ENCODE measurements around the gene ACYP2.
"Not testable (repeated sequence)": the region's sequence is repeated elsewhere in the genome, so short reads cannot be mapped to it uniquely, and the experiment has no call there.

ACYP2 gene

GRCh38 chr2:54097124-54097523 lies 18.3 kb upstream of the ACYP2 start:
- in situ Hi-C loops (cut with MboI; ENCODE audit: low sequenced_read_pairs) = no loop called here

- in situ Hi-C loops (cut with MboI; ENCODE audit: low sequenced_read_pairs) = no loop called here
Observed at GRCh38 chr2:54099370-54099769, 16.0 kb upstream of the ACYP2 start.

DNA sequence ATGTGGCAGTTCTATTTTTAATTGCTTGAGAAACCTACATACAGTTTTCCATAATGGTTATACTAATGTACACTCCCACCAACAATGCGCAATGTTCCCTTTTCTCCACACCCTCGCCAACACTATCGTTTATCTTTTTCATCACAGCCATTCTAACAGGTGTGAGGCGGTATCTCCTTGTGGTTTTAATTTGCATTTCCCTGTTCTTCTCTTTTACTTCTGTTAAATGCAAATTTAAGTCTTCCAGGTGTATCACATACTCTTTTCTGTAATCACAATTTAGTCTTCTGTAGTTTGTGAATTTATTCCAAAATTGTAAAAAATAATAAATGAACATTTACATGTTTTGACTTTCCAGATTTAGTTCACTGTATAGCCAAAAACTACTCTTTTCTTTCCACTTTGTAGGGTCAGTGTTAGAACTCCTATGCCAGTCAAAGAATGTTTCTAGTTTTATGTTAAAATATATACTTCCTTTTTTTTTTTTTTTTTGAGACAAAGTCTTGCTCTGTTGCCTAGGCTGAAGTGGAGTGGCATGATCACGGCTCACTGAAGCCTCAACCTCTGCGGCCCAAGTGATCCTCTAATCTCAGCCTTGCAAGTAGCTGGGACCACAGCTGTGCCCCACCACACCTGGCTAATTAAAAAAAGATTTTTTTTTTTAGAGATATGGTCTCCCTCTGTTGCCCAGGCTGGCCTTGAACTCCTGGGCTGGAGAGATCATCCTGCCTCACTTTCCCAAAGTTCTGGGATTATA lies 15.4 kb upstream of the ACYP2 start:
- in situ Hi-C loops (cut with MboI; ENCODE audit: low sequenced_read_pairs) = no loop called here

DNA sequence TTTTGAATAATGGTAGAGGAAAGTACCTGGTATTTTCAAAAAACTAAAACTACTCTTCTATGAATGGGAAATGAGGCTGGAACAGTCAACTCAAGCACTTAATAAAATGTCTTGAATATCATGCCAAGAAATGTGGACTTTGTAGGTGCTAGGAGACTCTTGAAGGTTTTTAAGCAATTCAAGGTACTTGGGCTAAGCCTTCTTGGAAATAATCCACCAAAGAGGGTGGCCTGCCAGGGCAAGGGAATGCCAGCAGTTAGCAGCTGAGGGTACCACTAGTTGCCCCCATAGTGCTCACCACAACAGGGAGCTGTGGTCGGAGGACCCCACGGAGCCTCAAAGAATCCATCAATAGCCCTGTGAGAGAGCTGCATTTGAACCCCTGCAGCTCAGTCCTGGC lies 14.6 kb upstream of the ACYP2 start:
- in situ Hi-C loops (cut with MboI; ENCODE audit: low sequenced_read_pairs) = no loop called here

GRCh38 chr2:54103454-54104314 lies 11.7 kb upstream of the ACYP2 start:
- in situ Hi-C loops (cut with MboI; ENCODE audit: low sequenced_read_pairs) = no loop called here

DNA sequence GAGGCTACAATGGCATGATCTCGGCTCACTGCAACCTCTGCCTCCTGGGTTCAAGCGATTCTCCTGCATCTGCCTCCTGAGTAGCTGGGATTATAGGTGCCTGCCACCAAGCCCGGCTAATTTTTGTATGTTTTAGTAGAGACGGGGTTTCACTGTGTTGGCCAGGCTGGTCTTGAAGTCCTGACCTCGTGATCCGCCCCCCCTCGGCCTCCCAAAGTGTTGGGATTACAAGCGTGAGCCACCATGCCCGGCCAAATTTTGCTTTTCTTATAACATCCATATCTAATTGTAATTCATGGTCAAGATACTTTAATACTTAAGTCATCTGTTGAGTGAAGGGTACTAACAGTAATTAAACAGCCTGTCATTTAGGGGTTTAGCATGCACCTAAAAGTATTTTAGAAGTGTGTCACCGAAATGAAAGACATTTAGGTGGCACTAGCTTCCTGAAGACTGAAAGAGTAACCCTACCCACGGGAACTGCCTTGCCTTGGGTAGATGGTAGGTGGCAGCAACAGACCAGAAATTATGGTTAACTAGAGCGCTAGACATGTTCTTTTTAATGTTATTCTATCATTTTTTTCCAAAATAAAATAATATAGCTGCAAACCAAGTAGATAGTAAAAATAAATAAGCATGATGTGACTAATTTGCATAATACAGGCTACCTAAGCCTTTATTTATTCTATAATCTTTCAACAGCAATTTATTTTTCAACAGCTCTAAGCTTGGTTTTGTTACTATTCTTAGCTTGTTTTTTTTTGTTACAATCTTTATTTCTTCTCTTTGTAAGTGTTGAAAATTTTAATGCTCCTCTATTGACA lies 8.6 kb upstream of the ACYP2 start:
- in situ Hi-C loops (cut with MboI; ENCODE audit: low sequenced_read_pairs) = no loop called here

- in situ Hi-C loops (cut with MboI; ENCODE audit: low sequenced_read_pairs) = no loop called here
Observed at GRCh38 chr2:54107455-54107764, 8.0 kb upstream of the ACYP2 start.

DNA sequence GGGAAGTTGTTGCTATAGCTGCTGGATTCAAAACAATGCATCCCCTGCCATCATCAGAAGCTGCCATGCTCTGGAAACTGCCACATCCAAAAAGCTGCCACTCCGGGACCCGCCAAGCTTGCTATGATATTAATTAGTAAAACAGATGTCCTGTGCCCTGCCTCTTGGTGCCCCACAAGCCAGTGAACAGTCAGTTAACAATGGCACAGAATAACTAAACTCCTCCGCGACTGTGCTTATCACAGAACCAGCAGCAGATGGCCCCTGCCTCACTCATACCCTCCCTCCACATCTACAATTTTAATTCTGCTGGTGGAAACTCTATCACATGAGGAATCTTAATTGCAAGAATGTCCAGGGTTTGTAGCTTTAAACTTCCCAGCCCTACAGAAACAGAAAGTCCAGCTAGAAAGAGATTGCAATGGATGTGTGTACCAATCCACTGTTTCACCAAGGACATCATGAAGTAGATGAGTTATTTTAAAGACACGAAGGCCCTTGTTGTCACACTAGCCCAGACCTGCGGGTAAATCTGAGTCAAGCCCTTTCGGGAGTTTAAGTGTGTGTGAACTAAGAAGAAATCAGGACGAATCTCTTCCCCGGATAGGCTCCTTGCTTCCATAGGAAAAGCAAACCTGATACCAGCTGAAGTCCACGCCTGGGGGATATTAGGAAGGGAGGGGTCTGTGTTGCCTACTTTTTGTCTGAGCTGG lies 7.4 kb upstream of the ACYP2 start:
- in situ Hi-C loops (cut with MboI; ENCODE audit: low sequenced_read_pairs) = no loop called here

DNA sequence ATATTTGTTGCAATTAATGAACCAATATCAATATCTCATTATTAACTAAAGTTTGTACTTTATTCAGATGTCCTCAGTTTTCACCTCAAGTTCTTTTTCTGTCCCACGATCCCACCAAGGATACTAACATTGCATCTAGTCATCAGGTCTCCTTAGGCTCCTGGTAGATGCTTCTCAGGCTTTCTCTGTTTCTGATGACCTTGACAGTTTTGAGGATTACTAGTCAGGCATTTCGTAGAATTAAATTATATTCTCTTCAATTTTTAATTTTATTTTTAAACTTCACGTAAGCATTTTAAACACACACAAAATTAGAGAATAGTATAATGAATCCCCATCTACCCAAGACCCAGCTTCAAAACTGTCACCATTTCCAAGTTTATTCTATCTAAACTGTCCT lies 5.6 kb upstream of the ACYP2 start:
- in situ Hi-C loops (cut with MboI; ENCODE audit: low sequenced_read_pairs) = no loop called here

DNA sequence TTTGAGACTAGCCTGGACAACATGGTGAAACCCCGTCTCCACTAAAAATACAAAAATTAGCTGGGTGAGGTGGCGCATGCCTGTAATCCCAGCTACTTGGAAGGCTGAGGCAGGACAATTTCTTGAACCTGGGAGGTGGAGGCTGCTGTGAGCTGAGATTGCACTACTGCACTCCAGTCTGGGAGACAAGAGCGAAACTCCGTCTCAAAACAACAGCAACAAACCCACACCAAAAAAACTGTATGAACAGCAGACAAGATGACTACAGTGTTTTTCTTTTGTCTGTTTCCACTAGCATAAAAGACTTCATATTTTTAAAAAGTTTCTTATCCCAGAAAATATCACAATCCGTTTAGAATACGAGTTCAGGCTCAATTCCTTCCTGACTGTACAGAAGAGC lies 936 bp upstream of the ACYP2 start:
- in situ Hi-C loops (cut with MboI; ENCODE audit: low sequenced_read_pairs) = not testable (repeated sequence)

DNA sequence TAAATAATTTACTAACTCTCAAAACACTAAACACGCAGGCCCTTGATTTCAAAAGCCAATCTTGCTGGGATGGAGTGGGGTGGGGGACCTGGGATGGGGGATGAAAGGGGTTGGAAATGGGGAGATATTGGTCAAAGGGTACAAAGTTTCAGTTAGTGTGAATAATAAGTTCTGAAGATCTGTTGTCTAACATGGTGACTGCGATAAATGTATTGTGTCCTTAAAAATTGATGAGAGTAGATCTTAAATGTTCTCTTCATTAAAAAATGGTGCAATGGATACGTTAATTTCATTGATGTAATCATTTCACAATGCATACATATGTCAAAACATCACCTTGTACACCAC lies 505 bp upstream of the ACYP2 start:
- in situ Hi-C loops (cut with MboI; ENCODE audit: low sequenced_read_pairs) = no loop called here

GRCh38 chr2:54116598-54116997 lies 1.2 kb downstream of the ACYP2 start:
- in situ Hi-C loops (cut with MboI; ENCODE audit: low sequenced_read_pairs) = not testable (repeated sequence)

DNA sequence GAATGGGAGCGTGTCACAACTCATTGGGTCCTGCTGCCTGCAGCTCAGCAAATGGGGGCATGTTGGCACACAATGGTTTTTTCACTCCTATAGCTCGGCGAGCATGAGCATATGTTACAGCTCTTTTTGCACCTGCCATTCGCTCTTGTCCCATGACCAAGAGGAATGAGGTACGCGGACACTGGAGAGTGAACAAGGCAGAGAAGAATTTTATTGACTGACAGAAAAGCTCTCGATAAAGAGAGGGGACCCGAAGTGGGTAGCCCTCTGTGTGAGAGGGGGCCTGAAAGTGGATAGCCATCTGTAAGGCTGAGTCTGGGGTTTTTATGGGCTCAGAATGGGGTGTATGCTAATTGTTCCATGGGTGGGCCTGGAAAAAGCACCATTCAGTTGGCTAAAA lies 5.5 kb downstream of the ACYP2 start:
- in situ Hi-C loops (cut with MboI; ENCODE audit: low sequenced_read_pairs) = no loop called here

- in situ Hi-C loops (cut with MboI; ENCODE audit: low sequenced_read_pairs) = no loop called here
Observed at GRCh38 chr2:54122171-54122935, 6.9 kb downstream of the ACYP2 start.

DNA sequence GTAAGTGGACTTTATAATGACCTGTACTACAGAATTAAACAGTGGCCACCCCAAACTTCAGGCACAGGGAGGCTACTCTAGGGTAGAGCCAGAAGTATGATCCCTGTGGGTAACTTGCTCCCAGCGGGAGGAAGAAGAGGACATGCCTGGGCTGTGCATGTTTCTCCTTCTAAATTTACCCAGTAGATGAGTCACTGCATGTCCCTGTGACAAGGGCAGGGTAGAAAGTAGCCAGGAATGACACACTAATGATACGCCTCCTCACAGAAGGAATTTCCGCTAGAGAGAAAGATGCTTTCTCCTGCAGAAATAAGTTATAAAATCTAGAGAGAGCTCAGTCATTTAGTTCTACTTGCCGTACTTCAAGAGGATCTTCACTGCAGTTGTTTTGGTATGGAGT lies 7.5 kb downstream of the ACYP2 start:
- in situ Hi-C loops (cut with MboI; ENCODE audit: low sequenced_read_pairs) = no loop called here

DNA sequence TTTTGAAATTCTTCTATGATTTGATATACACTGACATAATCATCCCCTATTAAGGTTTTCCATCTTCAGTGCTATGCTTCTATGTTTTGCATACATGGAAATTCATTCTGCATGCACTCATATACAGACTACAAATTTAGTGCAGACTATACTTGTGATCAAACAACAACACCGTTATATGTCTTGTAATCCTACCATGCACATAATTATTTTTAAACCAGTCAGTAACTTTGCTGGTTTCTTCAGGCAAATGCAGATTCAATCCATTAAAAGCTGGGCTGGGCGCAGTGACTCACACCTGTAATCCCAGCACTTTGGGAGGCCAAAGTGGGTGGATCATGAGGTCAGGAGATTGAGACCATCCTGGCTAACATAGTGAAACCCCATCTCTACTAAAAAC lies 11.8 kb downstream of the ACYP2 start:
- in situ Hi-C loops (cut with MboI; ENCODE audit: low sequenced_read_pairs) = not testable (repeated sequence)

- in situ Hi-C loops (cut with MboI; ENCODE audit: low sequenced_read_pairs) = no loop called here
Observed at GRCh38 chr2:54133056-54133455, 17.6 kb downstream of the ACYP2 start.

DNA sequence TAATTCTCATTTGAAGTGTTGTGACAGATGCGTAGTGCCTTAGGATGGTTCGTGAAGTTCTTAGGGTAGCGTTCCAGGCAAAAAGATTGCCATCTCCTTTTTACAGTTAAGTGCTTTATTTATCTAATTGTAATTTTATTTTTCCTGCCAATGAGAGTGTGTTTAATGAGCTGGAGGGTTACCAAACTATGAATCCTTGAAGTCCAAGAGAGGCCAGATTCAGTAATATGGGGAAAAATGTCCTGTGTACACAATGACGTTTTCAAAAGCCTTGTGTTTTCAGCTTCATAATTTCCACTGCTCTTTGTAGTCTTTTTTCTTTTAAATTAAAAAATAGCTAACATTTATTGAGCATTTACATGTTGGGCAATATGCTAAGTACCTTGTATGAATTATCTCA lies 23.8 kb downstream of the ACYP2 start:
- in situ Hi-C loops (cut with MboI; ENCODE audit: low sequenced_read_pairs) = no loop called here

- in situ Hi-C loops (cut with MboI; ENCODE audit: low sequenced_read_pairs) = no loop called here
Observed at GRCh38 chr2:54143780-54144179, 28.4 kb downstream of the ACYP2 start.

- in situ Hi-C loops (cut with MboI; ENCODE audit: low sequenced_read_pairs) = no loop called here
Observed at GRCh38 chr2:54148391-54148790, 33.0 kb downstream of the ACYP2 start.
